Stimulated activated CD8-positive, alpha-beta memory T cell treated with anti-CD3 and anti-CD28 coated beads, Interleukin-7, amount 100 ng/mL, for 1 hour (primary cell): ENCODE measurements around the gene GNG7.
"Not testable (repeated sequence)": the region's sequence is repeated elsewhere in the genome, so short reads cannot be mapped to it uniquely, and the experiment has no call there.

Experiments
- DNase-seq, 2 donors: peaks; one replicate each; pipeline ENCODE4 v3.0.0-alpha.2; 2020; ENCODE audit warnings: low read depth in 2 of 2

The GNG7 gene

GRCh38 chr19:2622371-2622961 lies 80.0 kb downstream of the GNG7 start:
- DNase-seq, result not testable (repeated sequence)

GRCh38 chr19:2619076-2619475 lies 83.4 kb downstream of the GNG7 start:
- no peak for DNase-seq

DNA sequence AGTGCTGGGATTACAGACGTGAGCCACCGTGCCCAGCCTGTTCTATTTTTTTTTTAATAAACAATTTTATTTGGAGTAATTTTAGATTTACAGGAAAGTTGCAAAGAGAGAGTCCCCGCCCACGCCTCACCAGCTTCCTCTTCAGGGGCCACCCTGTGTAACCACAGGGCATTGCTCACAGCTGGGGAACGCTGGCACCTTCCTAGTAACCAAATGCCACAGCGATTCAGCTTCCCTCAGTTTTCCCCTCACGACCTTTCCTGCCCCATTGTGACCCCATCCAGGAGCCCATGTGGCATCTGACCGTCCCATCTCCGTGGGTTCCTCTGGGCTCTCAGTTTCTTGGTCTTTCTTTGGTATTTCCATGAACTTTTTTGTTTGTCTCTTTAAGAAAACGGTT lies 83.9 kb downstream of the GNG7 start:
- peak; percentile 39 to 58 for DNase-seq

- no peak for DNase-seq
These were observed 84.9 kb downstream of the GNG7 start for GRCh38 chr19:2617393-2618165.

DNA sequence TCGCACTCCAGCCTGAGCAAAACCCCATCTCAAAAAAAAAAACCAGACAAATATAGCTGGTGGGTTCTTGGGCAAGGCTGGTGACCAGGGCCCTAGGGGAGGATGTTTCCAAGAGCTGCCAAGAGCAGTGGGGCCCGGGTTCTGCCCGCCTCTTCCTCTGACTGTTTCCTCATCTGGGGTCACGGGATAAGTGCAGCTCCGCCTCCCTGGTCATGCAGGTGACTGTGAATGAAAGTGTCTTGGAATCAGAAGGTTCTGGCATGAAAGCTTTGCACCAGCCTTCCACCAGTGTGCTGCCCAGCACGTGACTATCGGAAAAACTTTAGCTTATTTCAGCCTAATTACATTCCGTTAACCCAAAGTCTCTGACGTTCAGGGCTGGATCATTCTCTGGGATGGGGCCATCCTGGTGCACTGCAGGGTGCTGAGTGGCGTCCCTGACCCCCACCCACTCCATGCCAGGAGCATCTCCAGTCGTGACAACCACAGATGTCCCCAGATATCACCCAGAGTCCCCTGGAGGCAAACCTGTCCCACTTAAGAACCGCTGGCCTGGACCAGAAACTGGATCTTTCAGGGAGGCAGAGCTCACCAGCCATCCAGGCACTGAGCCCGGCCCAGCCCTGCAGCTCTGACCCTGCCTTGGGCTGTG lies 85.6 kb downstream of the GNG7 start:
- no peak for DNase-seq

DNA sequence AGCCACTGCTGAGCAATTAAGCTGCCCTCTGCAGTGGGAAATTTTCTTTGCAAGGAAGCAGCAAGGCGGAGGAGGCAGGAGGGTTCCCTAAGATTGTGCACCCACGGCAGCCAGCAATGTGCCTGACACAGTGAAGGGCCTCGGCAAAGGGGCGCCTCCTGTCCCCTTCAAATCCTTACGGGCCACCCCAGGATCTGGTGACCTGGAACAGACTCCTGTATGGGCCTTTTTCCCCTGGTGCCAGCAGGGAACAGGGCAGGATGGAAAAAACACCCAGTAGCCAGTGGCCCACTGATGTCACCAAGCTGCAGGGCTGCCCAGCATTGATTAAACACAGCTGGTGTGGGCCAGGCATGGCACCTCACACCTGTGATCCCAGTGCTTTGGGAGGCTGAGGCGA lies 86.7 kb downstream of the GNG7 start:
- DNase-seq, result no peak

DNA sequence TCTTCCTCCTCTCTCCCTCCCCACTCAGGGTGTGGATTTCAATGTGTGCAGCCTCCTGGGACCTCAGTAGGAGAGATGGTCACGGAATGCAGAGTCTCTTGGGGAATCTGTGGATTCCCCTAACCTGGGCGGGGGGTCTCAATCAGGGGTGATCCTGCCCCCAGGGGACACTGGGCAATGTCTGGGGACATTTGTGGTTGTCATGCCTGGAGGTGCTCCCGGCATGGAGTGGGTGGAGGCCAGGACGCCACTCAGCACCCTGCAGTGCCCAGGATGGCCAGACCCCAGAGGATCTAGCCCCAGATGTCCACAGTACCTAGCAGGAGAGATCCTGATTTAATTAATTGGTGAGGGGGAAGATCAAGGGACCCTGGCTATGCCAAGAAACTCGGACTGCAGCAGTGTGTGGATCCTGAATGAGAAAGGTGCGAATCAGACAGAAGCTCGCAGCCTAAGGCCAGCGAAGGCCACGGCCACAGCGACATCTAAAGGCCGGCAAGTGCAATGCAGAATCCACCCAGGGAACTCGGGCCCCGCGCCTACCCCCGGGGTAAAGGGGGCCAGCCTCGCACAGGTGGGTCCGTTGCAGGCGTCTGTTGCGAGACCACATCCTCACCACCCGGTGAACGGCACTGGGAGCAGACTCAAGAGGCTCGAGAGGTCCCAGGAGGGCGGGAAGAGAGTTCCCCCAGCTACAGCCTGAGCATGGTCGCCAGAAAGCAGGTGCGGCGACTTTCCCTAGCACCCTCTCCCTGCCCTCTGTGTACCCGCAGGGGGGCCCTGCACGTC lies 88.8 kb downstream of the GNG7 start:
- peak in 1 of 2 donors; percentile 34 for DNase-seq

- no peak for DNase-seq
These were observed 89.8 kb downstream of the GNG7 start for GRCh38 chr19:2612619-2613249.

DNA sequence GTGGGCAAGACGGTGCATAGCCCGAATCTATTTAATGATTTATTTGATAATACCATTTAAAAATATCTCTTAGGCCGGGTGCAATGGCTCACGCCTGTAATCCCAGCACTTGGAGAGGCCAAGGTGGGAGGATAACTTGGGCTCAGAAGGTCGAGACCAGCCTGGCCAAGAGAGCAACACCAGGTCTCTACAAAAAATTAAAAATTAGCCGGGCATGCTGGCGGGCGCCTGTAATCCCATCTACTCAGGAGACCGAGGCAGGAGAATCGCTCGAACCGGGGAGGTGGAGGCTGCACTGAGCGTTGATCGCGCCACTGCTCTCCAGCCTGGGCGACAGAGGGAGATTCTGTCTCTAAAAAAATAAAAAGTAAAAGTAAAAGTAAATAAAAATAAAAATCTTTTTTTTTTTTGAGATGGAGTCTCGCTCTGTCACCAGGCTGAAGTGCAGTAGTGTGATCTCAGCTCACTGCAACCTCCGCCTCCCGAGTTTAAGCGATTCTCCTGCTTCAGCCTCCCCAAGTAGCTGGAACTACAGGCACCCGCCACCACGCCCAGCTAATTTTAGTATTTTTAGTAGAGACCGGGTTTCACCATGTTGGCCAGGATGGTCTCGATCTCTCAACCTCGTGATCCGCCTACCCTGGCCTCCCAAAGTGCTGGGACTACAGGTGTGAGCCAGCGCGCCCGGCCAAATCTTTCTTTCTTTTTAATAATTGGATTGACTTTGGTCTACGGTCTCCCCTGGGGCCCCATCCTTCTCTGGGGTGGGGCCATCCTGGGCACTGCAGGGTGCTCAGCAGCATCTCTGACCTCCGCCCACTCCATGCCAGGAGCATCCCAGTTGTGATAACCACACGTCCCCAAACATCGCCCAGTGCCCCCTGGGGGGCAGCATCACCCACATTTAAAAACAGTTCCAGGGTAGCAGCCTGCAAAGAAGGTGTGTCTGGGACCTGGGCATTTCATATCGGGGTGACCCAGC lies 90.7 kb downstream of the GNG7 start:
- no peak for DNase-seq

GRCh38 chr19:2610637-2611482 lies 91.6 kb downstream of the GNG7 start:
- peak; percentile 82 to 88 for DNase-seq

- DNase-seq, result no peak
These were observed 92.9 kb downstream of the GNG7 start for GRCh38 chr19:2609389-2610116.

DNA sequence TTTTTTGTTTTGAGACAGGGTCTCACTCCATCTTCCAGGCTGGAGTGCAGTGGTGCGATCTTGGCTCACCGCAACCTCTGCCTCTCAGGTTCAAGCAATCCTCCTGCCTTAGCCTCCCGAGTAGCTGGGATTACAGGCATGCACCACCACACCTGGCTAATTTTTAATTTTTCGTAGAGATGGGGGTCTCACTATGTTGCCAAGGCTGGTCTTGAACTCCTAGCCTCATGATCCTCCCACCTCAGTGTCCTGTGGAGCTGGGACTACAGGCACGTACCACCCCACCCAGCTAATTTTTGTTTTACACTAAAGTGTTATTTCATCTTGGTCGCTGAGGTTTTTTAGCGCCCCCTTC lies 93.5 kb downstream of the GNG7 start:
- DNase-seq, result not testable (repeated sequence)

GRCh38 chr19:2608602-2608922 lies 93.9 kb downstream of the GNG7 start:
- DNase-seq, result no peak

GRCh38 chr19:2607712-2608601 lies 94.5 kb downstream of the GNG7 start:
- DNase-seq, result peak; percentile 43 to 53

GRCh38 chr19:2606774-2607173 lies 95.7 kb downstream of the GNG7 start:
- not testable (repeated sequence) for DNase-seq

DNA sequence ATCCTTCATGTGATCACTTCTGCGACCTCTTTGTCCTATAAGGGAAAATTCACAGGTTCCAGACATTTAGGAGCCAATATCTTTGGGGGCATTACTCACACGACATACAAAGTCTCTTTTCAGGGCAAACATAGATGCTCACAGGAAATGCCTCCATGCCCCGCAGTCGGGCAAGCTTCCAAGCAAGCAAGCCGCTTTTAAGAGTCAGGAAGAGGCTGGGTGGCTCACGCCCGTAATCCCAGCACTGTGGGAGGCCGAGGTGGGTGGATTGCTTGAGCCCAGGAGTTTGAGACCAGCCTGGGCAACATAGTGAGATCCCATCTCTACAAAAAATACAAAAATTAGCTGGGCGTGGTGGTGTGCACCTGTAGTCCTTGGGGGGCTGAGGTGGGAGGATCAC lies 96.6 kb downstream of the GNG7 start:
- not testable (repeated sequence) for DNase-seq

DNA sequence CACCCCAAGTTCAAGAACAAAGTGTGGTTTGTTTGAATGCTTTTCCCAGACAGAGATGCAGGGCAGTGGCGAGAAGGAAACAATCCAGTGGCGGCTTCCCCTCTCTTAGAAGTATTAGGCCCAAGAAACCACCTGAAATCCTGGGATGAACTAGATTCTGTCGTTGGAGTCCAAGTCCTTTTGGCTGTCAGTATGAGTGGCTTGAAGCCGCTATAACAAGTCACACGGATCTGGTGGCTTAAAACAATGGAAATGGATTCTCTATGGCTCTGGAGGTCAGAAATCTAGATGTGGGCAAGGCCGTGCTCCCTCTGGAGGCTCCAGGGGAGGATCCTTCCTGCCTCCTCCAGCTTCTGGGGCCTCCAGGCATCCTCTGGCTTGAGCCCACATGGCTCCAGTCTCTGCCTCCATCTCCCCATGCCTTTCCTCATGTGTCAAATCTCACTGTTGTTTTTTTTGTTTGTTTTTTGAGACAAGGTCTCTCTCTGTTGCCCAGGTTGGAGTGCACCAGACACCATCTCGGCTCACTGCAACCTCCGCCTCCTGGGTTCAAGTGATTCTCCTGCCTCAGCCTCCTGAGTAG lies 97.7 kb downstream of the GNG7 start:
- DNase-seq, result no peak

GRCh38 chr19:2603334-2603733 lies 99.2 kb downstream of the GNG7 start:
- no peak for DNase-seq
